Keratinocyte (primary cell): Measurements from ENCODE around the gene MAD1L1. TPM values are rescaled to one million over a fixed set of nuclear protein-coding genes. Genes with fewer than 3 reads are reported as not detected.

Experiments
- DNase-seq: peaks from one replicate; pipeline ENCODE4 v3.0.0-alpha.2; 2011; ENCODE audit warnings: low read depth, missing footprints, low spot score
- FAIRE-seq: peaks from 2 replicates; lab custom pipeline; 2011; peaks lifted over from hg19 to GRCh38; lab: Jason Lieb, UNC
- H2AFZ ChIP-seq: 2 replicates; pipeline ENCODE4 v1.6.0; 2012; ENCODE audit warnings: low read length, control low read depth, inconsistent platforms; ENCODE audit not compliant: control insufficient read depth
- H3K27ac ChIP-seq: 2 replicates; pipeline ENCODE4 v1.5.1; 2011; ENCODE audit warnings: low read length; ENCODE audit not compliant: control insufficient read depth, insufficient read depth
- H3K27me3 ChIP-seq: 3 replicates; pipeline ENCODE4 v1.6.0; 2011; ENCODE audit warnings: low read length; ENCODE audit not compliant: control insufficient read depth, insufficient read depth; ENCODE audit errors: extremely low read depth
- H3K36me3 ChIP-seq, 2 experiments: 2 replicates in 1 of 2; 3 replicates in 1 of 2; pipeline ENCODE4 v1.5.1; 2011; ENCODE audit warnings: low read length in 2 of 2, mild to moderate bottlenecking in 1 of 2; ENCODE audit not compliant: control insufficient read depth in 2 of 2, insufficient read depth in 2 of 2; ENCODE audit errors: extremely low read depth in 1 of 2
- H3K4me1 ChIP-seq: 3 replicates; pipeline ENCODE4 v1.5.1; 2011; ENCODE audit warnings: low read length; ENCODE audit not compliant: control insufficient read depth, insufficient read depth; ENCODE audit errors: extremely low read depth
- H3K4me2 ChIP-seq: 3 replicates; pipeline ENCODE4 v1.6.0; 2011; ENCODE audit warnings: low read depth, low read length; ENCODE audit not compliant: control insufficient read depth, insufficient read depth; ENCODE audit errors: extremely low read depth
- H3K4me3 ChIP-seq, 3 experiments: fragments of 200-600 bp in 1 of 3; sonication (generic) in 1 of 3; 2 replicates in 2 of 3; 3 replicates in 1 of 3; pipeline ENCODE4 v1.5.1; 2011 to 2016; ENCODE audit warnings: low read length in 3 of 3, mild to moderate bottlenecking in 3 of 3, control low read depth in 2 of 3, inconsistent platforms in 1 of 3, low read depth in 1 of 3, mixed read lengths in 1 of 3, mixed run types in 1 of 3, moderate library complexity in 1 of 3; ENCODE audit not compliant: control insufficient read depth in 2 of 3, insufficient read depth in 2 of 3; ENCODE audit errors: extremely low read depth in 1 of 3
- H3K79me2 ChIP-seq: 2 replicates; pipeline ENCODE4 v1.6.0; 2012; ENCODE audit warnings: low read length; ENCODE audit not compliant: control insufficient read depth, insufficient read depth
- H3K9ac ChIP-seq: 3 replicates; pipeline ENCODE4 v1.6.0; 2011; ENCODE audit warnings: low read length; ENCODE audit not compliant: control insufficient read depth, insufficient read depth; ENCODE audit errors: extremely low read depth
- H3K9me1 ChIP-seq: 3 replicates; pipeline ENCODE4 v1.6.0; 2011; ENCODE audit warnings: low read length; ENCODE audit not compliant: control insufficient read depth, insufficient read depth; ENCODE audit errors: extremely low read depth
- H3K9me3 ChIP-seq: 2 replicates; pipeline ENCODE4 v1.5.1; 2012; ENCODE audit warnings: low read depth, low read length; ENCODE audit not compliant: control insufficient read depth
- H4K20me1 ChIP-seq: 3 replicates; pipeline ENCODE4 v1.6.0; 2011; ENCODE audit warnings: low read length; ENCODE audit not compliant: control insufficient read depth, insufficient read depth; ENCODE audit errors: extremely low read depth
- CTCF ChIP-seq, 3 experiments: IDR thresholded peaks in 1 of 3; conservative IDR thresholded peaks in 1 of 3; optimal IDR thresholded peaks in 1 of 3; 2 replicates in 2 of 3; 3 replicates in 1 of 3; pipeline versions ENCODE3 to v1.5.1; 2011; ENCODE audit warnings: low read length in 3 of 3, mild to moderate bottlenecking in 3 of 3, moderate library complexity in 2 of 3, control low read depth in 1 of 3, inconsistent platforms in 1 of 3; ENCODE audit not compliant: insufficient read depth in 2 of 3; ENCODE audit errors: extremely low read depth in 1 of 3
- EZH2 ChIP-seq: IDR thresholded peaks from one replicate; pipeline ENCODE4 v1.6.1; 2012; ENCODE audit warnings: inconsistent platforms, mild to moderate bottlenecking, low read length, moderate library complexity
- dilution Hi-C: fragments of 300-500 bp; cut with MboI; formaldehyde crosslinking; loops from one replicate; pipeline ENCODE4 v1.7.0; 2020; ENCODE audit warnings: low sequenced_read_pairs; ENCODE audit not compliant: extremely low pct_ligation_motif_present
- polyA plus RNA-seq, 5 experiments: library from polyadenylated mRNA; depleted of rRNA in 3 of 5; stranded (reverse) in 3 of 5; stranded (forward) in 1 of 5; unstranded in 1 of 5; fragments of >200 nt; gene quantifications; 1 replicate in 1 of 5; 2 replicates in 3 of 5; 3 replicates in 1 of 5; pipeline versions ENCODE4 v1.2.1 to v1.2.3, GENCODE V29; 2011 to 2012; ENCODE audit warnings: missing spikeins in 2 of 5, low read depth in 1 of 5, low replicate concordance in 1 of 5

Gene MAD1L1
- polyA plus RNA-seq, 1 donor (not counting 4 experiments of a cell fraction or from before 2014, with no cell fraction given) = 18.0 TPM

GRCh38 chr7:2100278-2101208 lies 132.2 kb downstream of the MAD1L1 start:
- DNase-seq = no peak
- H3K79me2 ChIP-seq = peaks cover 4% of the 10 kb centered on the region
- H3K27ac ChIP-seq = no peak overlapping the region
- H2AFZ ChIP-seq = no peak overlapping the region
- H3K36me3 ChIP-seq = no peaks in the 10 kb centered on the region
- H3K4me1 ChIP-seq = no peaks in the 10 kb centered on the region
- H3K9me3 ChIP-seq = no peaks in the 10 kb centered on the region
- H4K20me1 ChIP-seq = peaks cover 4% of the 10 kb centered on the region
- FAIRE-seq = no peak
- no peaks in the 10 kb centered on the region for H3K9me1 ChIP-seq
- no peaks in the 10 kb centered on the region for H3K27me3 ChIP-seq
- dilution Hi-C loops = no loop called here
- H3K4me2 ChIP-seq = no peak overlapping the region
- no peak overlapping the region for H3K4me3 ChIP-seq
- TF ChIP-seq CTCF (optimal IDR thresholded peaks at IDR 0.05 in 1 of 3, IDR thresholded peaks at IDR 0.05 in 1 of 3, conservative IDR thresholded peaks at IDR 0.05 in 1 of 3; ENCODE audit: extremely low read depth in 1 of 3, insufficient read depth in 2 of 3, low read length in 3 of 3) (no peak), EZH2 (no peak)
- no peak overlapping the region for H3K9ac ChIP-seq

- no peak overlapping the region for H2AFZ ChIP-seq
- peaks cover 4% of the 10 kb centered on the region for H4K20me1 ChIP-seq
- no peak overlapping the region for H3K4me2 ChIP-seq
- H3K4me3 ChIP-seq = no peak overlapping the region
- H3K27me3 ChIP-seq = no peaks in the 10 kb centered on the region
- TF ChIP-seq EZH2 (no peak), CTCF (optimal IDR thresholded peaks at IDR 0.05 in 1 of 3, IDR thresholded peaks at IDR 0.05 in 1 of 3, conservative IDR thresholded peaks at IDR 0.05 in 1 of 3; ENCODE audit: extremely low read depth in 1 of 3, insufficient read depth in 2 of 3, low read length in 3 of 3) (no peak)
- DNase-seq (no peak), FAIRE-seq (no peak)
- no peaks in the 10 kb centered on the region for H3K9me3 ChIP-seq
- H3K36me3 ChIP-seq = peaks cover 0 to 1% of the 10 kb centered on the region in 2 experiments
- H3K9me1 ChIP-seq = no peaks in the 10 kb centered on the region
- no peak overlapping the region for H3K27ac ChIP-seq
- dilution Hi-C loops = no loop called here
- peaks cover 4% of the 10 kb centered on the region for H3K79me2 ChIP-seq
- no peak overlapping the region for H3K9ac ChIP-seq
- no peaks in the 10 kb centered on the region for H3K4me1 ChIP-seq
These were observed 133.4 kb downstream of the MAD1L1 start for GRCh38 chr7:2099048-2099957.
